AML-193 (cell line): ENCODE measurements around the gene UMODL1.
"Not testable (repeated sequence)": the region's sequence is repeated elsewhere in the genome, so short reads cannot be mapped to it uniquely, and the experiment has no call there.

ENCODE experiments used
- DNase-seq, 2 experiments: peaks; one replicate each; lab custom pipeline; 2025; lab: John Stamatoyannopoulos, UW

UMODL1 gene

DNA sequence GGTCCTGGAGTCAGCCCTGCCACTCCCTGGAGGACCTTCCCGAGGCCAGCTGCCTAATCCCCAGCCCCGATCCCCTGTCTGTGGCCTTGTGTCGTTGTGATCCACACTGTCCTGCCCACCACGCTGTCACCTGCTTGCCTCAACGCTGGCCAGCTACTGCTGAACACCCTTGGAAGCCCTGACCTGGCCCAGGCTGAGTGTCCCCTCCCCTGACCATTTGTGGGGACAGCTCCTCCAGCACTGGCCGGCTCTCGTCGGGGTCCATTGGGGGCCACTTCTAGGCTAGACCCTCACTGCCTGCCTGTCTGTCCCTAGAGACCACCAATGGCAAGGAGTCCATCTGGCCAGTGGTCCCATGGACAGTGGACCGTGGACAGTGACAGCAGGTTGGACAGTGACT, 12.0 kb upstream of the UMODL1 start:
- DNase-seq = no peak

- DNase-seq = no peak
Measured at GRCh38 chr21:42059721-42060120, 11.4 kb upstream of the UMODL1 start.

GRCh38 chr21:42060166-42060565, 11.0 kb upstream of the UMODL1 start:
- no peak for DNase-seq

DNA sequence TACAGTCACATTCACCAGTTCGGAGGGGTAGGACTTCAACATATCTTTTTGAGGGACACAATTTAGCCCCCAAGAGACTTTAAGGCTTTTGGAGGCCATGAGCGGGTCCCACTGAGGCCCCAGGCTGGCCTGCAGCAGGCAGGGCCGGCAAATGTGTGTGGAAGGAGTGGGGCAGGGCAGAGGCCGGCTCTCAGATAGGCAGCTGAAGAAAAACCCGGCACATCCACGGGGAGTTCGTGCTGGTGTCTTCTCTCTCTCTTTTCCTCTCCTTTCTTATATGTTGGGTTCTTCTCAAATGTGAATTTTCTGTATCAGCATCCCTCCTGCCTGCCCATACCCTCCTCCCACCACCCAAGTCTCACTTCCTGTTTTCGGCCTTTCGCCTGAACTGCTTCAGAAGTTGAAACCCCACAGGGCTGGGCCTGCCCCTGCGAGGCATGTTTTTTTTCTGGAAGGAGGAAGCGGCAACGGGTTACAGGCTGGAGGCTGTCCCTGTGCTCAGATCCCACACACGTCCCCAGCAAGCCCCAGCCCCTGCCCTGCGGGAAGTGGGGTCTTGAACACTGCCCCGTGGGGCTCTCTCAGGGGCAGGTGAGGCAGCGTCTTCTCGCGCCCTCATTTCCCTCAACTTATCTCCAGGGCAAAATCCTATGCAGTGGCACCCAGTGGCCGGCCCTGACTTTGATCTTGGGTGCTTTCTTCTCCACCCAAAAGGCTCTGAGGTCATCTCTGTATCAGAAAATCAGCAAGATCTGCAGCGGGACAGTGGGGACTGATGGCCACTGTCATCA, 9.7 kb upstream of the UMODL1 start:
- peak; percentile 50 to 56 for DNase-seq

DNA sequence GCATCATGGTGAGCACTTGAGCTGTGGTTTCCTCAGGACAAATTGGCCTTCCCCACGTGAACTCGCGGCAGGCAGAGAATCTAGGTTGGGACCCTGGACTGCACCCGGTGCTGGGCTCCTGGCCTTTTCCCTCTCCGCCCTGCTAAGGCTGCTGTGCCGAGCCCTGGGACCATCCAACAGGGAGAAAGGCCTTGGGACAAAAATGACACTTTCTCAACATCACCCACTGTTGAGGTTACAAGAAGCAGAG, 9.2 kb upstream of the UMODL1 start:
- DNase-seq = no peak

DNA sequence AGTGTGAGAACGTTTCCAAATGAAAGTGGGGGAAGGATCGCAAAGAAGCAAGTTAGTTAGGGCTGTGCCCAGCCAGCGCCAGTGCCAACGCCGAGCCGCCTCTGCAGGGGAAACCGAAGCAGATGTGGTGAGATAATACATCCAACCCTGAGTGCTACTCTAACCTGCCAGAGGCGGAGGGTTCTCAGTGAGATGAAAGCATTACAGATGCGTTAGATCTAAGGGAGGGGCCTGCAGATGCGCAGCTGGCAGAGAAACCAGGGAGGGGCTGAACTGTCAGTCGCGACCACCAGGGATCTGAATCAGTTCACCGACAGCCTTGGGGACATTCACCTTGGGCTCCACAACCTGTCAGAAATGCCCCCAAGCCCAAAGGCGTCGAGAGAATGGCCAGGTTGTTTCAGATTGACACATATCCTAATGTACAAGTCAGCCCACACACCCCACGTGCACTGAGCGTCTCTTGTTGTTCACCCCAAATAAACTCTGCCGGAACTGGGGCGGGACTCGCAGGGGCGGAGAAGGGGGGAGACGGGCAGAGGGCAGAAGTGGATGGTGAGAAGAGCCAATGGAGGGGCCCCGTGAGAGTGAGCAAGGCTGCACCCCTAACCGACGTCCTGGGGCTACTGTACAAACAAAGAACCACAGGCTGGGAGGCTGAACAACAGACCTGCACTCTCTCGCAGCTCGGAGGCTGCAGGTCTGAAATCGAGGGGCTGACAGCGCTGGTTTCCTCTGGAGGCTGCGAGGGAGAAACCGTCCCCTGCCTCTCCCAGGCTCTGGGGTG, 8.7 kb upstream of the UMODL1 start:
- peak; percentile 26 to 34 for DNase-seq

DNA sequence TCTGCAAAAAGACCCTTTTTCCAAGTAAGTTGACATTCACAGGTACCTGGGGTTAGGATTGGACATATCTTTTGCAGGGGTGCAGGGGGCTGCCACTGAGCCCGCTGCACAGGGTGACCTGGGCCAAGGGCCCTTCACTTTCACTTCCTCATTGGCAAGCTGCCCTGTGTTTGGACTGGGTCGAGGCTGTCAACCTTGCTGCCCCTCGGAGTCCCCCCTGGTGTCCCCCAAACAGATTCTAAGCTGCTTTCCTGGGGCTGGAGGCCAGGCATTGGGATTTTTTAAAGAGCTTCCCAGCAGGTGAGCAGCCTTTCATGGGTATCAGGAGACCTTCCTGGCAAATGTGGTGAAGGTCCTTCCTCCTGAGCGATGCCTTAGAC, 7.9 kb upstream of the UMODL1 start:
- no peak for DNase-seq

- peak; percentile 34 to 43 for DNase-seq
Measured at GRCh38 chr21:42063571-42064521, 7.3 kb upstream of the UMODL1 start.

- no peak for DNase-seq
Measured at GRCh38 chr21:42066521-42066920, 4.6 kb upstream of the UMODL1 start.

DNA sequence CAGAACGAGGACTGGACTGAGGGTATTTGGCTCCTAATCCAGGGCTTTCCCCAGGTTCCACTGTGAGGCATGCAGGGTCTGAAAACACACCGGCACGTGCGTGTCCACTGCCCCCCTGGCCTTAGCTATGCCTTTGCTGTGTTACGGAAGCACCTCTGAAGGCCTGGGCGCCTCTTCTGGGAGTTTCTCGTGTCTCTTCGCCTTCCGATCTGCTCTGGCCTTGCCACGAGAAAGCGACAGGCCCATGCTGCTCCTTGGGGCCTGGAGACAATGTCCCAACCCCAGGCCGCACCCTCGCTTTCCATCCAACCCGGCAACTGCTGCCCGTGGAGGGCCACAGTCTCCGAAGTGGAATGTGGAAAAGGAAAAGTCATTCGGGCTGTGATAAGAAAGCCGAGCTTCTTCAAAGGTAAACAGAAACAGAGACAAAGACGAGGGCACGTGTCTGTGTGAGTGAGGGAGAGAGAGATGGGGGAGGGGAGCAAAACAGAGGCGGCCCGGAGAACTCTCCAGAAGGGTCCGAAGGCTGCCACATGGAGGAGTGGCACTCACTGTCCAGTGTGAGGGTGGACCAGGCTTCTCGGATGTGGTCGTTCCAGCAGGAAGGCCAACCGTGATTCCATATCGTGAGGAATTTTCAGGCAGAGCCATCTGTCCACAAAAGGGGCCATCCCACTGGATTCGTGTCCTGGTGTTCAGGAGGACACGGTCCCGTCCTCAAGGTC, 3.4 kb upstream of the UMODL1 start:
- no peak for DNase-seq

DNA sequence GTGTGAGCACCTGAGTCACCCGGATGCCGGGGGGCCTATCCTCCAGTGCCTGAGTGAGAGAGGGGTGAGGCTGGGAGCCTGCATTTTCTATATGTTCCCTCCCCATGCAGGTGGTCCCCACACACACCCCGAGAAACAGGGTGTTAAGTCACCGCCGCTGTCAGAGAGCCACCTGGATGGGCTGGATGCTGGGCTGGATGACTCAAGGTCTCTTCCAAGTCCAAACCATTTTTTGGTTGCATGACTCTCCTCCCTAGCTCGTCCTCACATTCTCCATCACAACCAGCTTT, 2.9 kb upstream of the UMODL1 start:
- no peak for DNase-seq

GRCh38 chr21:42068592-42068991, 2.5 kb upstream of the UMODL1 start:
- no peak for DNase-seq

GRCh38 chr21:42069327-42069726, 1.8 kb upstream of the UMODL1 start:
- no peak for DNase-seq

- no peak for DNase-seq
Measured at GRCh38 chr21:42069843-42070242, 1.3 kb upstream of the UMODL1 start.

DNA sequence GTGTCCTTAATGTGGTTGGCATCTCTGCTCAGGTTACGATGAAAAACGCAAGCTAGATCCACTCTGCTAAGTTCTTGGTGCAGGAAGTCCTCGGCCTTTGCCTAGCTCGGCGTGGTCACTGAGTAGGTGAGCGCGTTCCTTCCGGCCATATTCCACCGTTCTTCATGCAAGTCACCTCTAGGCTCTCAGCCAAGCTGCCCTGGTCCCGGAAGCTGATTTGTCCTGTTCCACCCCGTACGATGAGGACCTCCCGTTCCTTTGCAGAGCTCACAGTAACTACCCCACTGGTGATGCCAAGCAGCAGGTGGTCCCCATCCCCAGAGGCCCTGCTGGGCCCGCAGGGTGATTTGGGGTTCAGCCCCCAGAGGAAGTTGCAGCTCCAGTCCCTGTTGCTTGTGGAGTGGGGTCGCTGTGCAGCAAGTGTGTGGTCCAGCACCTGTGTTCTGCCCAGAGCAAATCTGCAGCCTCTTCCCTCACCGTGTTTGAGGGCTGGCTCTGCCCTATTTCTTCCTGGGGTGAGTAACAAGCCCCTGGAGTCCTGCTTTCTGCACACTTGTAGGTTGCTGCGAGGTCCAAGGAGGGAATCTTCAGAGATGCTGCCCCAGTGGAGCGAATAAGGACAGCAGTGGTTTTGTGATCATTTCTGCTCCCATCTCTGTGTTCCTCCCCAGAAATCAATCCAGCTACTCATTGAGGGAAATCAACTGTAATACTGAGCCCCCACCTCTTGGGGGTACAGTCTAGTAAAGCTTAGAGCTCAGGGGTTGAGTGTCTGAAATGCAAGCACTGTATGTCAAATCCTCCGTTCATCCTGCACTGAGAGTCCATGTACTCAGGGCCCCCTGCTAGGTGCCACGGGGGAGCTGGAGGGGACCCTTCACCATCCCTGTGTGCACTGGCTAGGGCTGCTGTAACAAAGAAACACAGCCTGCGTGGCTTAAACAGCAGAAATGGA, 2.3 kb downstream of the UMODL1 start:
- no peak for DNase-seq

GRCh38 chr21:42075686-42076471, 4.8 kb downstream of the UMODL1 start:
- no peak for DNase-seq

DNA sequence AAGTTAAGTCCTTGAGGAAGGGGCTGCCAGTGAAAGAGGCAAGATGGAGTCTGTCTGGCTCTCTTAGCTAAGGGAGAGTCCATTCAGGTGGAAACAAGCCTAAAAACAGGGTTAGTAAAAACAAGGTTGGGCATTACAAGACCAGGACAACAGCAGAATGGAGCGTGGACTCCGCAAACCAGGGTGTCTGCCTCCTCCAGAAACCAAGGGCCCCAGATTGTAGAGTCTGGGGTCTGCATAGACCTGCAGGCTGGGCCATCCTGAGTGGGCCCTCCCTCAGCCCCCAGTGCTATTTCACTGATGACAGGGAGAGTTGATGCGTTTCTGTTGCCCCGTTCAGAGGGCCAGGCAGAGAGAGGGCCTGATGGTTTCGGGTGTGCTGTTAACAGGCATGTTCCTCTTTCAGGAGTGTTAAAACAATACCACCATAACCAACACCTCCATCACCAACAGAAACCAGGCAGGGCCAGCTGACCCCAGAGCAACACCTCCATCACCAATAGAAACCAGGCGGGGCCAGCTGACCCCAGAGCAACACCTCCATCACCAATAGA, 6.6 kb downstream of the UMODL1 start:
- not testable (repeated sequence) for DNase-seq

GRCh38 chr21:42078247-42079007, 7.3 kb downstream of the UMODL1 start:
- not testable (repeated sequence) for DNase-seq
